NCI-H2081 treated with DMSO at 0.1 percent for 48 hours (cell line): ENCODE results near the gene ADAMTSL3.

Experiments
- DNase-seq: peaks from one replicate; lab custom pipeline; 2025; lab: John Stamatoyannopoulos, UW

ADAMTSL3 gene

DNA sequence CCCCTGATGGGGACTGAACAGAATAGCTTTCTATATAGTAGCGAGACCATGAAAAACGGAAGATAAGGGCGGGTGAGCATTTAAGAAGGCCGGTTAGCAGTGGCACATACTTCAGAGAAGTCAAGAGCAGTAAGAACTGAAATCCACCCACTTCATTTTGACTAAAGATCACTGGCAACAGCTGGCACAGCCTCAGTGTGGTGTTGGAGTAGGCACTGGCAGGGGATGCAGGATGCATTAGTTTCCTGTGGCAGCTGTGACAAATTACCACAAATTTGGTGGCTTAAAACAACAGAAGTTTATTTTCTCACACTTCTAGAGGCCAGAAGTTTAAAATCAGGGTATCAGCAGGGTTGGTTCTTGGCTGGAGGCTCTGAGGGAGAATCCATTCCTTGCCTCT lies 176.5 kb downstream of the ADAMTSL3 start:
- no peak for DNase-seq

DNA sequence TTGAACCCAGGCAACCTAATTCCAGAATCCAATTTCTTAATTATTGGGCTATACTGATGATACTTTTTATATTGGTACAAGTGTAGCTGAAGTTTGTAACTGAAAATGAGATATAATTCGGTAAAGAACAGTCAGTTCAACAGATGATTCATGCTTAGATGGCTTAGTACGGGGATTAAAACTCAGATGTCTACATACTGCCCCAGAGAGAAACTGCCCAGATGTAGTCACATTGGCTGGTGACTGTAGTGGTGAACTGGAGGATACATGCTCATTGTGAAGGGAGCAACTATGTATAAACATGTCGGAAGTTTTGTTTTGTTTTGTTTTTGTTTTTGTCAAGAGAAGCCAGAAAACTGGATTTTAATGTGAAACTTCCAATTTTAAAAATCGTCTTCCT lies 179.6 kb downstream of the ADAMTSL3 start:
- DNase-seq, result no peak

DNA sequence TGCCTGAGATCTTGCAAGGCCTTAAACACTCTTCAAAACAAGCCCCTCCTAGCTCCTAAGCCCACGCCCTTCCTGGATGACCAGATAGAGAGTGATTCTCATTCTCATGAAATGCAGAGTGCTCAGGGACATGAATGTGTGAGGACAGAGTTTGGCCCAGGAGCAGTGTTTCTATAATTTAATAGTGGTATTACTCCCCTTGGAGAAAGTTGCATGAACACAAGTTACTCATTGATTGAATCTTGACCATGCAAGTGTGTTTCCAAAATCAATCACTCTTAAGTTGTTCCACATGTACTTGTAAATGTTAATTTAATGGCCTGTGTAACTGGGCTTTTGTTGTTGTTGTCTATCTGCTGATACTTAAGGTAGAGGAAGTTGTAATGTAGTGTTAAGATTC lies 181.6 kb downstream of the ADAMTSL3 start:
- DNase-seq, result no peak

DNA sequence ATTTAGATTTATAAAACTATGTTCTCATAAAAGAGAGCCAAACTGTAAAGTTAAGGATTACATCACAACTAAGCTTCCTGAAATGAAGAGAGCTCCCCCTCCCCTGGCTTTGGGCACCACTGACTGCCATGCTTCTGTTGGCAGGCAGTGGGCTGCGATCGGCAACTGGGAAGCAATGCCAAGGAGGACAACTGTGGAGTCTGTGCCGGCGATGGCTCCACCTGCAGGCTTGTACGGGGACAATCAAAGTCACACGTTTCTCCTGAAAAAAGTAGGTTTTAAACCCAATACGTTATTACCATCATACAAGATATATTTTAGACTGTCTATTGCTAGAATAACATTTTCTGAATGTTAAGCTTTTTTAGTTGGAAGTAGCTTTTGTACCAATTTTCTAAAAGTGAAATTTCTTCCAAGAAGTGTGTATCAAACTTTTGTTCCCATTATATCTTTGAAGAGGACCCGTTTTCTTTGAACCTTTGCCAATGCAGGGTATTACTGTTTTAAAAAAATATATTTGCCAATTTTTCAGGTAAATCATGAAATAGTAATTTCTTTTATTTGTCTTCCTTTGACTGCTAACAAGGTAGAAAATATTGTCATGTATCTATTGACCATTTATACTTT lies 184.1 kb downstream of the ADAMTSL3 start:
- DNase-seq, result no peak

DNA sequence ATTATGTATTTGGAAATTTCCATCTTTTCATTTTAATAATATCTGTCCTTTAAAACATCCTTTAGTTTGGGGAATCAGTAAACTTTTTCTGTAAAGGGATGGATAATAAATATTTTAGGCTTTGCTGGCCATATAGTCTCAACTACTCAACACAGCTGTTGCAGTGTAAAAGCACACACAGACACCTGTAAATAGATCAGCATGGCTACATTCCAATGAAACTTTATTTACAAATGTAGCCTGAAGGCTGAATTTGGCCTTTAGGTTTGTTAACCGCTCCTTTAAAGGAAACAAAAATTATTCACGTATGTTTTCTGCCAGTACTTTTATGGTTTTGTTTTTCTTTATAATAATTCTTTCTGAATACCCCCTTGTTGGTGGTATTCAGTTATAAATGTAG lies 184.8 kb downstream of the ADAMTSL3 start:
- DNase-seq, result no peak

DNA sequence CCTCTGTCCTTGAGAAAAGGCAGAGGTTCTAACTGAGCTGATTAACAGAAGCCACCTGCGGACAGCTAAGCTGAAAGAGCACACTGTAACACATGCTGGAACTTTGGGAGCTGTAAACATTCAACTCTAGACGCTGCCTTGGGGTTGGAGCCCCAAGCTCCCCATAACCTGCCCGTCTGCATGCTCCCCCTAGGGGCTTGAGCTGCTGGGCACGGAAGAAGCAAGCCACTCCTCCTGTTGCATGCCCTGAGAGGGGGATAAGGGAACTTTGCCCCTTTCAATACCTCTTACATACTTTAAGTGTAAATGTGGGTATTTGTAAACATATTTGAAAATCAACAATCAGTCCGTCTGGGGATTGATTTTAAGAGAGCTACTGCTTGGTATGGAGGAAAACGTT lies 188.4 kb downstream of the ADAMTSL3 start:
- no peak for DNase-seq

DNA sequence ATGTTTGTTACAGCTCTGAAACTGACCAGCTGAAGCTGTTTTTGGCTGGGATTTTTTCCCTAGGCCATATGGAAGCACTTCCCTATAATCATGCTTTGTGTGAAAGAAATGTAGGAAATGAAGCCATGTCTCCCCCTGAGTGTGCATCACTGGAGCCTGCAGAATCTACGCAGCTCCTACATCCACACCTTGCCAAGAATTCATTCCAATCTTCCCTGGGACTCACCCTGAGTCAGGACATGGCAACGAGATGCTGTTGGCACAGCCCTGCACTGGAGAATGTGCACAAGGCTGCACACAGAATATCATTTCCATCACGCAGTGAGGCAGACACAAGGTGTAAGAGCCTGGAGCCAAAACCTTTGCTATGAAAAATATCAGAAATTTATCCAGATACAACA lies 189.5 kb downstream of the ADAMTSL3 start:
- DNase-seq, result no peak

DNA sequence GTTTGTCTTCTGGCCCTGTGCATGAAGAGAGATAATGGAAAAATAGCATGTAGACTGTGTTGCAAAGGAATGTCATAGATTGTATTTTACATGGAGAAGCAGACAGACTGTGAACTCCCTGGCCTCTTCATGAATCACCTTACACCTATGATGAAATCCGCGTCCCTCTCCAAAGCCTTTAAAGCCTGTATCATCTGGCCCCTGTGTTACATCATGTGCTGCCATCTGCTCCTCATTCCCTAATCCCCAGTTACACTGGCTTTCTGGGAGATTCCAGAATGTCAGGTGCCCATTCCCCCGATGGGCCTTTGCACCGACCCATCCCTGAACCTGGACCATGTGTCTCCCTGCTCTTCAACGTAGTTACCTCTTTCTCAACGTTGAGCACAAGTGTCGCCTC lies 190.8 kb downstream of the ADAMTSL3 start:
- no peak for DNase-seq

DNA sequence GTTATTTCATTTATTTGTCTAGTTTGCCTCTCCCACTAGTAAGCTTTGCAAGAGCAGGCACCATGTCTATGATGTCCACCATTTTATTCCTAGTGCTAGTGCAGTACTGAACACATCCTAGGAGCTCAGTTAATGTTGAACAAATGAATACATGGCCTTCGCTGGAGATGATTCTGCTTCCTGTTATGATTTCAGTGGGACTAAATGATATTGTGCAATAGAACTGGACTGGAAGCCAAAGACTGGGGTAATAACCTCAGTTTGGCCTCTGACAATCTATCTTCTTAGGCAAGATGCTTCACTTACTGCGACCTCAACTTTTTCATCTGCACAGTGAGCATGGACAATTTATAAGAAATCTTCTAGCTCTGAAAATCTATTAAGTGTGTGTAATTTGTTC lies 191.3 kb downstream of the ADAMTSL3 start:
- DNase-seq, result no peak

DNA sequence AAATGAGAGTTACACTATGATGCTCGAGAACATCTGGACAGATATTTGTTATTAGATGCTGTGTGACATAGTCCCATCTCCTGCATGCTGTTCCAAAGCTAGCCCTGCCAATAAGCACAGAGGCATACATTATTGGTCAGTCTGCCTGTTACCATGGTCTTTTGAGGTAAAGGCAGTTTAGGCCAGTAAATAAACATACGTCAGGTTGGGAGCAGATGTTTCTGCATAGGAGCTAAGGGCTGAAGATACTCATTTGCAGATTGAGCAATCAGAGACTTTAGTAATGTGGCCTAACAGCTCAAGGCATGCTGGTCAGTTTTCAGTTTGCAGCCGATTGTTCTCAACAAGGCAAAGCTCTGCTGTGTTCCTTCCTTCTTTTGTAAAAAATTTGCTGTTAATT lies 192.9 kb downstream of the ADAMTSL3 start:
- no peak for DNase-seq

DNA sequence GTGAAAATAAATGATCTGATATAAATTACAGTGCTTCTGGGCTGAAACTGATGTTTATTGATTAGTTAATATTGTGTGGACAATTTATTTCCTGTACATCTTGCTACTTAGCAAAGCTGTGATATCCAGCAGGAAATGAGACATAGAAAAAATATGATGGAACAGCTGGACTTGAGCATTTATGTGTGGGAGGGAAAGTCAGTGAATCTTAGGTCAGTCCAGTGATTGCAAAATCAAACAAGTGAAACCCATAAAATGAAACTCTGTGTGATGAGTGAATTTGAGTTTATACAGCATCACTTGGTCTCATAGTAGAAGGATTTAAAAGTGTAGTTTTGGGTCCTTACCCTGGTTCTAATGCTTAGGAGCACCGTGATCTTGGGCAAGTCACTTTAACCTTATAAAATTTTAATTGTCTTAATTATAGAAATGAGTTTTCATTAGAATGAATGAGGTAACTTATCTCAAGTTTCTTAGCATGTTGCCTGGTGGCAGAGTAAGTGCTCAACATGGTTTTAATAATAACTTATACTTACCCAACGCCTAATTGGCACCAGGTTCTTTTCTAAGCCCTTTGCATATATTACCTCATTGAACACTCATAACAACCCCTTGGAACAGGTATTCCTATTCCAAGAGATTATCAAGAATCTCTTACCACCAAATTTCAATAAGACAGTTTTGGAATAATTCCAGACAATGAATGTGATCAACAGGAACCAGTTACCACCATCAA lies 194.6 kb downstream of the ADAMTSL3 start:
- DNase-seq, result no peak

DNA sequence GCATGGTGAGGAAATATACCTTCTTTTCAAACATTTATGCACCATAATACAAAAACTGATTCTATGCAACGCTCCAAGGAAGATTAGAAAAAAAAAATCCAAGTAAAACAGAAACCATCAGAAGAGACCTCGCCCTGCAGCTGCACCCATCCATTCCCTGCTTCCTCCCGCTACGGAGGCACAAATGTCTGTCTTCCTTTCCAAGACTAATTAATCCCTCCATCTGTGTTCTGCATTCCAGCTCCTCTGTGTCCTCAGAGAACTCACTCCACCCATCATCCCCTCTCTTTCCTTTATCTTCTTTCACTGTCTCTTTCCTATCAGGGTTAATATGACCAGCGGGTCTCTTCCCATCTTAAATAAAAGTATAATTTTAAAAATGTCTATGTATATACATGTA lies 196.1 kb downstream of the ADAMTSL3 start:
- no peak for DNase-seq

DNA sequence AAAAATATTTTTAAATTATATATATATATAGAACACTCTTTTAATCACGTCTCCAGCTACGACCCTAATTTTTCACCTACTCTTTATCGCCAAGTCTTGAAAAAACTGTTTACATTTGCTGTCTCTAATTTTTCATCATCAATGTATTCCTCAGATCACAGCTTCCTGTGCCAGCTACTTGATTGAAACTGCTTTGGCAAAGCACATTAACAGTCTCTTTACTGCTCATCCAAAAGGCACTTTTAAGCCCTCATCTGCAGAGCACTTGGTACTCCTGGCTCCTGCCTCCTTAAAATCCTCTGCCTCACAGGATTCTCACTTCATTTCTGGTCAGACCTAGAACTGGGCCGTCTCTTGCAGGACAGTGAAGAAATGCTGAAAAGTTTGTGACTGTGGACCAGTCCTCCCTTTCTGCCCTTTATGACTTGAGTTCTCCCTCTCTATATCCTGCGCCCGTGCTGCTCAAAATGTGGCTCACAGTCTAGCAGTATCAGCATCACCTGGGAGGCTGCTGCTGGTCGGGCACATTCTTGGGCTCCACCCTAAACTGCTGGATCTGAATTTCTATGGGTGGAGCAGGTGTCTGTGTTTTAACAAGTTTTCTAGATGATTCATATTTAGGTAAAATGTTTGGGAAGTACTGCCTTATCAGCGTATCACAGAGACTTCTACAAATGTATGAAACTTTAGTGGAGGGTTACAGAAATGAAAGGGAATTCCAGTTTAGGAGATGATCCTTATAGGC lies 196.8 kb downstream of the ADAMTSL3 start:
- DNase-seq, result no peak

DNA sequence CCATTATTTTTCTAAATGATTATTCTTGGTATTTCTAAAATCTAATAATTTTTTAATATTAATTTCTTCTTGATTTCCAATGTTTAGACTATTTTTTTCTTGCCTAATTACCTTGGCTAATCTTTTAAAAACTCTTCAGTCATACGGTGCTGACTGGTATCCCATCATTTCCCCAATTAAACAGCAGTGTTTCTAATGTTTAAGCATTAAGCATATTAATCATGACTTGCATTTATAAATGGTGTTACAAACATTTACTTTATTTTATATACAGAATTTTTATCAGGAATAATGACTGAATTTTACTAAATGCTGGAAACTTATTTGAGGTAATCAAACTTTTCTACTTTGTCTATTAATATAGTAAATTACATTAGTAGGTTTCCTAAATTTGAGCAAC lies 199.3 kb downstream of the ADAMTSL3 start:
- DNase-seq, result no peak

DNA sequence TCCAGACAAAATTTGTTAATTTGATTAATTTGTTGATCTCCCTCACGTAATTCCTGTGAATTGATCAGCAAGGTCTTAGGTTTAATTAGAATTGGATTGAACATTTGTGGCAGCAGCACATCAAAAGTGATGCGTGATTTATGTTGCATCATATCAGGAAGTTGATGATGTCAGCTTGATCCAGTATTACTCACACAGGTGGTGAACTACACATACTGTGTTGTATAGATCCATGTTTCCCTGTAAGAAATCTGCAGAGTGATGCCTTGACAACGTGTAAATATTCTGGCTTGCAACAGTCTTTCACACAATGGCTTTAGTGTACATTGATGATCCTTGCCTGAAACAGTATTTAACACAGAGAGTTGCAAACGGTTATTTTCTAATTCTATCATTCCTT lies 200.4 kb downstream of the ADAMTSL3 start:
- DNase-seq, result no peak

DNA sequence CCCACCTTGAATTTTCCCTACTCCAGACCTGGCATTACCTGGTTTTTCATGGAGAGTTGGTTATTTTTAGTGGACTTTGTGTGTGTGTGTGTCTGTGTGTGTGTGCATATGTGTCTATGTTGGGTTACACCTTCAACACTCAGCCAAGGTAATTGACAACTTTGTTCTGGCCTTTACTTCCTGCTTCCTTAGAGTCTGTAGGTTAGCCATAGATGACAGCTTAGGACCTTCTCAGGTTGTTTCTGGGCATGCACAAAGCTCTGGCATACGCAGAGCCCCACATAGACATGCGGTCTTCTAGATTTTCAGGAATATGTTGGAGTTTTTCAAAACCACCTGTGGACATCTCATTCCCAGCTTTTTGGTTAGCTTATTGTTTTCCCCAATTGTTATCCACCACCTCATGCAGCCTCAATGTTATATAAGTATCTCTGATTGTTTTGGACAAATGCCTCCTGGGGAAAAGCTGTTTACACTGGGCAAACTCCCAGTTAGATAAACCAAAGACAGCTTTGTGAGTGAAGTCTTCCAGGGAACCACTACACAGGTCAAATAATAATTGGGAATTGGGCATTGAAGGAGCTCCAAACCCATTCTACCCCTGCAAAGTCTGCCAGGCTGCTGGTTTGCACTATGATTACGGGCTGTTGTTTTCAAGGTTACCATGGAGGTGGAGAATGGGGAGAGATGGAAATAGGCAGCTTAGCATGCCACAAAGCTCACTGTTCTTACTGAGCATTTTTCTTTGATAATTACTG lies 201.2 kb downstream of the ADAMTSL3 start:
- no peak for DNase-seq

DNA sequence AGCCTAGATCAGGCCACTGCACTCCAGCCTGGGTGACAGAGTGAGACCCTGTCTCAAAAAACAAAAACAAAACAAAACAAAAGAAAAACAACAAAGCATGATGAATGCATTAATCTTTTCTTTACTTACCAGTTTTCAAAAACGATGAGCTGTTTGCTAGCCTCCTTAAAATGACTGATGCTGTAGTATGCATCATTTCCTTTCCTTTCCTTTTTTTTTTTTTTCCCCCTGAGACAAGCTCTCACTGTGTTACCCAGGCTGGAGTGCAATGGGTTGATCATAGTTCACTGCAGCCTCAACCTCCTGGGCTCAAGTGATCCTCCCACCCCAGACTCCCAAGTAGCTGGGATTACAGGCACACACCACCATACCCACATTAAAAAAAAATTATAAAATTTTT lies 202.0 kb downstream of the ADAMTSL3 start:
- no peak for DNase-seq

DNA sequence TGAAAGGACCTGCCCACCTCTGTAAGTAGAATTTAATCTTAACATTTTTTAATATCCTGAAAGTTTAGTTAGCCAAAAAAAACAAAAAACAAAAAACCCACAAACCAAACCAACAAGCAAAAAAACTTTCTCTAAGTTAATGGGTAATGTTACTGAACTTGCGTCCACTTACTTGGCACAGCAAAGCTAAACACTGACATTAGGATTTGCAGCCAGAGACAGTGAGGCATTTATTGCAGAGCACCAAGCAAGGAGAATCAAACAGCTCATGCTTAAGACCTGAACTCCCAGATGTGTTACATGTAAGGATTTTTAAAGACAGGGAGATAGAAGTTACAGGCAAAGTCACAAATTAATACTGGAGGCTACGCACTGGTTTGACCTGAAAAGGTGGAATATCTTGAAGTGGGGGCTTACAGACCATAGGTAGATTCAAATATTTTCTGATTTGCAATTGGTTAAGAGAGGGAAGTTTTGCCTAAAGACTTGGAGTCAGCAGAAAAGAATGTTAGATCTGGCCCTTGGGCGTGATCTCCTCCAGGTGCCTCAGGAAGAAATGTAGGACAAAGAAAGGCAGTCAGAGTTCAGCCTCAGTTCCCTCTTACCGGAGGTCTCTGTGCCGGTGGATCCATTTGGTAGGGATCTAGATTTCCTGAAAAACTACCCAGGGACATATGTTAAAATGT lies 205.0 kb downstream of the ADAMTSL3 start:
- DNase-seq, result no peak

DNA sequence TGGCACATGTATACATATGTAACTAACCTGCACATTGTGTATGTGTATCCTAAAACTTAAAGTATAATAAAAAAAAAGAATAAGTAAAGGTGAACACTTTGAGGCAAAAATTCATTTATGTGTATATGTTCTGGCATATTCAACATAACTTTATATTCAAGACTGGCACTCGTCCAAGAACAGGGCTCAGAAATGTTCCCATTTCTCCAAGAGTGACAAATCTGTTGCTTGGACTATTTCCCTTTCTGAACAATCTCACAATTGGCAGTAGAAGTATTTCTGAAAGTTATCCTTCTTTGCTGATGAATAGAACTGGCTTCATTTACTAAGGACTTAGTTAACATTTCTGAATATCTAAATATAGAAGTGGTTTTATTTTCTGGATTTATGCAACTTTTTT lies 212.8 kb downstream of the ADAMTSL3 start:
- no peak for DNase-seq

DNA sequence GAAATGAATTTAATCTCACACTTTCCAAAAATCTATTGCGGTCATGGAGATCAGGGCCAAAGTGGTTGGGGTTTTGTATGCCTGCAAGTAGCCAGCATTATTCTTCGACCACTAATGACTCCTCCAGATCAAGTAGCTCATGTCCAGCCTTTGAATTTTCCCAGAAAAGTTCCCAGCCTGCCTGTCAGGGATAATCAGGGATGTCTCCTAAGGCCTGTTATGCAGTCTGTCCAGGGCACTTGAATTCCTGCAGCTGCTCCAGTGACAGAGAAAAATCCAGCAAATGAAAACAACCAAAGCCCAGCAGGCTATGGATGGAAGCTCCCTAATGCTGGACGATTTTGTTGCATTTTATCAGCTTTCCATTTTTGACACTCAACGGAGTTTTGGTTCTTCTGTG lies 215.4 kb downstream of the ADAMTSL3 start:
- DNase-seq, result no peak

DNA sequence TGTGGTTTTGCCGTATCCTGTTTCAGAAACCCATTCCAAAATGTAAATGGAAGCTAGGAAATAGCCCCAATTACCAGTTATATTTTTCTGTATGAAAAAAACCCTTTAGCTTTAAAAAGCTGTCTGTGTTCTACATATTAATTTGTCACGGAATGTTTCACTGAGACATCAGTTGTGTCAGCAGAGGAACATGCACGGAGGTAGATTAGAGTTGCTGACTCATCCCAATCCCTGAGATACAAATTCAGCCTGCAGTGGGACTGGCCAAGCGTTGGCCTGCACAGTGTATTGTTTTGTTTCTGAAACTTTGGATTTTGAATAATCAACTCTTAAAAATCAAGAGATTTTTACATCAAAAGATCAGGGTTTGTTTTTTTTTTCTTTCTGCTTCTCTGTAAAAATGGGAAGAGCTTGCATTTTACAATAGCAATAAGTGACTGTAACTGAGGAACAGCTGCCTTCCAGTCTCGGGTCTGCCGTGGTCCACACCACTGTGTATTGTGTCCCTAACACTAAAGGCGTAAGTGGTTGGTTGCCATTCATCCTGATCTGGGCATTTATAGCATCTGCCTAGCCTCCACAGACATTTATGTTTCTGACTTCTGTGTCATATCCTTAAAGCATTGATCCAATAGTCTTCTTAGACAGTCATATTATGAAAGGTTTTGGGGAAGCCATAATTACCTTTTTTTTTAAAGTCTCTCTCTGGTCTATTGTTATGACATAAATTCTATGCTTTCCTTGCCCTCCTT lies 218.1 kb downstream of the ADAMTSL3 start:
- no peak for DNase-seq
